ENCODE data around the gene RUNX2.

The RUNX2 gene

GRCh38 chr6:45568626-45569025, 240.5 kb downstream of the RUNX2 start:
- H3K4me2 ChIP-seq, result no peak overlapping the region
- H3K27ac ChIP-seq, result no peak overlapping the region
- no peaks in the 10 kb centered on the region for H4K20me1 ChIP-seq
- no peak for TF ChIP-seq Cebpa-rat (IDR thresholded peaks at IDR 0.05)
- no peaks in the 10 kb centered on the region for H3K27me3 ChIP-seq
- H3K4me3 ChIP-seq, result no peak overlapping the region
- H3K4me1 ChIP-seq, result no peaks in the 10 kb centered on the region
- no peak overlapping the region for H3K9ac ChIP-seq
- no peaks in the 10 kb centered on the region for H3K36me3 ChIP-seq
- no peaks in the 10 kb centered on the region for H3K9me3 ChIP-seq

- Histone ChIP-seq H3K27me3 (no peaks in the 10 kb centered on the region), H3K36me3 (no peaks in the 10 kb centered on the region), H3K9me3 (no peaks in the 10 kb centered on the region), H3K27ac (no peak overlapping the region), H3K4me2 (no peak overlapping the region), H3K4me1 (no peaks in the 10 kb centered on the region), H3K4me3 (no peak overlapping the region), H4K20me1 (no peaks in the 10 kb centered on the region), H3K9ac (no peak overlapping the region)
- no peak for TF ChIP-seq Cebpa-rat (IDR thresholded peaks at IDR 0.05)
Measured at GRCh38 chr6:45569210-45569945, 241.2 kb downstream of the RUNX2 start.

GRCh38 chr6:45571159-45571558, 243.0 kb downstream of the RUNX2 start:
- H3K4me2 ChIP-seq, result no peak overlapping the region
- no peak overlapping the region for H3K4me3 ChIP-seq
- no peaks in the 10 kb centered on the region for H3K9me3 ChIP-seq
- H3K27ac ChIP-seq, result no peak overlapping the region
- H3K27me3 ChIP-seq, result no peaks in the 10 kb centered on the region
- H3K4me1 ChIP-seq, result no peaks in the 10 kb centered on the region
- TF ChIP-seq Cebpa-rat (IDR thresholded peaks at IDR 0.05), result no peak
- H3K9ac ChIP-seq, result no peak overlapping the region
- H4K20me1 ChIP-seq, result no peaks in the 10 kb centered on the region
- H3K36me3 ChIP-seq, result no peaks in the 10 kb centered on the region

GRCh38 chr6:45572833-45573232, 244.7 kb downstream of the RUNX2 start:
- no peak for TF ChIP-seq Cebpa-rat (IDR thresholded peaks at IDR 0.05)
- Histone ChIP-seq H3K36me3 (no peaks in the 10 kb centered on the region), H4K20me1 (no peaks in the 10 kb centered on the region)

GRCh38 chr6:45574014-45574461, 245.9 kb downstream of the RUNX2 start:
- H3K9ac ChIP-seq, result no peak overlapping the region
- H3K4me2 ChIP-seq, result no peak overlapping the region
- no peak overlapping the region for H3K27ac ChIP-seq
- no peaks in the 10 kb centered on the region for H4K20me1 ChIP-seq
- no peaks in the 10 kb centered on the region for H3K36me3 ChIP-seq
- no peak overlapping the region for H3K4me3 ChIP-seq
- no peak for TF ChIP-seq Cebpa-rat (IDR thresholded peaks at IDR 0.05)
- no peaks in the 10 kb centered on the region for H3K9me3 ChIP-seq
- no peaks in the 10 kb centered on the region for H3K4me1 ChIP-seq
- H3K27me3 ChIP-seq, result no peaks in the 10 kb centered on the region

More at GRCh38 chr6:45572833-45573232, 244.7 kb downstream of the RUNX2 start:
- H3K27me3 ChIP-seq, result no peaks in the 10 kb centered on the region
- no peak overlapping the region for H3K4me3 ChIP-seq
- no peak overlapping the region for H3K4me2 ChIP-seq
- H3K9ac ChIP-seq, result no peak overlapping the region
- H3K27ac ChIP-seq, result no peak overlapping the region
- no peaks in the 10 kb centered on the region for H3K4me1 ChIP-seq
- H3K9me3 ChIP-seq, result no peaks in the 10 kb centered on the region

- H4K20me1 ChIP-seq, result no peaks in the 10 kb centered on the region
- H3K4me1 ChIP-seq, result no peaks in the 10 kb centered on the region
- no peak overlapping the region for H3K9ac ChIP-seq
- no peaks in the 10 kb centered on the region for H3K27me3 ChIP-seq
- no peak overlapping the region for H3K27ac ChIP-seq
- H3K9me3 ChIP-seq, result no peaks in the 10 kb centered on the region
- peak overlapping the region; percentile 4; the same call in 1 of the 2 replicates for H3K4me2 ChIP-seq
- no peaks in the 10 kb centered on the region for H3K36me3 ChIP-seq
- no peak overlapping the region for H3K4me3 ChIP-seq
- TF ChIP-seq Cebpa-rat (IDR thresholded peaks at IDR 0.05), result no peak
Measured at GRCh38 chr6:45574885-45575284, 246.8 kb downstream of the RUNX2 start.

- H3K9me3 ChIP-seq, result no peaks in the 10 kb centered on the region
- H3K4me2 ChIP-seq, result no peak overlapping the region
- no peaks in the 10 kb centered on the region for H3K27me3 ChIP-seq
- H3K27ac ChIP-seq, result no peak overlapping the region
- no peak overlapping the region for H3K4me3 ChIP-seq
- TF ChIP-seq Cebpa-rat (IDR thresholded peaks at IDR 0.05), result no peak
- no peaks in the 10 kb centered on the region for H3K36me3 ChIP-seq
- H4K20me1 ChIP-seq, result no peaks in the 10 kb centered on the region
- H3K4me1 ChIP-seq, result no peaks in the 10 kb centered on the region
- H3K9ac ChIP-seq, result no peak overlapping the region
Measured at GRCh38 chr6:45576648-45577624, 248.8 kb downstream of the RUNX2 start.

- Histone ChIP-seq H4K20me1 (no peaks in the 10 kb centered on the region), H3K27me3 (no peaks in the 10 kb centered on the region), H3K4me3 (no peak overlapping the region), H3K4me2 (no peak overlapping the region), H3K36me3 (no peaks in the 10 kb centered on the region), H3K9ac (no peak overlapping the region), H3K4me1 (no peaks in the 10 kb centered on the region), H3K27ac (no peak overlapping the region), H3K9me3 (no peaks in the 10 kb centered on the region)
- TF ChIP-seq Cebpa-rat (IDR thresholded peaks at IDR 0.05), result no peak
Measured at GRCh38 chr6:45577836-45578504, 249.8 kb downstream of the RUNX2 start.

GRCh38 chr6:45584127-45584526, 256.0 kb downstream of the RUNX2 start:
- no peak overlapping the region for H3K4me3 ChIP-seq
- TF ChIP-seq Cebpa-rat (IDR thresholded peaks at IDR 0.05), result no peak
- no peaks in the 10 kb centered on the region; the same call in 1 of the 2 replicates for H3K4me1 ChIP-seq
- H3K27ac ChIP-seq, result no peak overlapping the region
- H3K9ac ChIP-seq, result no peak overlapping the region
- no peaks in the 10 kb centered on the region for H3K9me3 ChIP-seq
- H3K27me3 ChIP-seq, result no peaks in the 10 kb centered on the region
- H3K36me3 ChIP-seq, result no peaks in the 10 kb centered on the region
- H3K4me2 ChIP-seq, result no peak overlapping the region
- no peaks in the 10 kb centered on the region for H4K20me1 ChIP-seq

All from BLaER1 (cell line).